ENCODE results near the gene PTPN5. TPM values are rescaled to one million over a fixed set of nuclear protein-coding genes. Genes with fewer than 3 reads are reported as not detected.

The PTPN5 gene
- total RNA-seq, 2 donors from 2014 or later, result 1.4 to 5.3 TPM

GRCh38 chr11:18743900-18744514 is 47.6 kb downstream of the PTPN5 start:
- Histone ChIP-seq H3K36me3 (no peaks in the 10 kb centered on the region), H3K27me3 (no peaks in the 10 kb centered on the region), H3K27ac (no peak overlapping the region), H3K4me3 (no peak overlapping the region), H3K4me1 (no peaks in the 10 kb centered on the region), H3K9me3 (no peaks in the 10 kb centered on the region)
- DNase-seq (ENCODE audit: low spot score), result no peak
- no peak for TF ChIP-seq CTCF (IDR thresholded peaks at IDR 0.05)

DNA sequence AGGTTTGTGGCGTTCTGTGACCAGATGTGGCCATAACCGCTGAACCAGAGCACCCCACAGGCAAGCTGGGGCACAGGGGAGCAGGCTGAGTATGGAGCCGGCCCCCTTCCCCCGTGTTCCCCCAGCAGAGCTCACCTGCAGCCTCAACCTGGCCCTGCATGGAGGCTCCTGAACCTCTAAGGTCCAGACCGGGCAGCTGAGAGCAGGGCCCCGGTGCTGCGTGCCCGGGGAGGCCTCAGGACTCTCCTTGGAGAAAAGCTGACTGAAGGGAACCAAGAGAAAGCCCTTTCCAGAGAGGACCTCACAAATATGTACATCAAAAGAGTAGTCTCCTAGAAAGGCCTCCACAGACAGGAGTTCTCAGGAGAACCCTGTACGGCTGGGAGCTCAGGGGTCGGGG is 48.2 kb downstream of the PTPN5 start:
- Histone ChIP-seq H3K27me3 (no peaks in the 10 kb centered on the region), H3K36me3 (no peaks in the 10 kb centered on the region), H3K4me1 (no peaks in the 10 kb centered on the region), H3K27ac (no peak overlapping the region), H3K4me3 (no peak overlapping the region), H3K9me3 (no peaks in the 10 kb centered on the region)
- no peak for TF ChIP-seq CTCF (IDR thresholded peaks at IDR 0.05)
- no peak for DNase-seq (ENCODE audit: low spot score)

DNA sequence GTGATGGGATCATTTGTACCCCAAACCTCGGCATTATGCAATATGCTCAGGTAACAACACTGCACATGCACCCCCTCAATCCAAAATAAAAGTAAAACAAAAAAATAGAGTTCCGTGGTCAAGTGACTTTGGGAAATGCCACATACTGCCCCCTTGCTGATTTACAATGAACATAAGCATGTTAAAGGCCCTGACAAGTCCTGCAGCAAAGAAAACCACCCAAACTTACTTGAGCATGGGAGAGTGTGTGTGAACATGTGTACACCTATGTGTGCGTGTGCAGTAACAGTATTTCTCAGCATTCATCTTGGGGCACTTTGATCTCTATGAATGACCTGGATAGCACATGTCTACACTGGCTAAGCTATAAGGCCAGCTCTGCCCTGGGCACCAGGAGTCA is 49.8 kb downstream of the PTPN5 start:
- no peak for TF ChIP-seq CTCF (IDR thresholded peaks at IDR 0.05)
- Histone ChIP-seq H3K27me3 (no peaks in the 10 kb centered on the region), H3K4me1 (no peaks in the 10 kb centered on the region), H3K4me3 (no peak overlapping the region), H3K36me3 (no peaks in the 10 kb centered on the region), H3K9me3 (no peaks in the 10 kb centered on the region), H3K27ac (no peak overlapping the region)
- DNase-seq (ENCODE audit: low spot score), result no peak

- no peak for DNase-seq (ENCODE audit: low spot score)
- H3K27me3 ChIP-seq, result no peaks in the 10 kb centered on the region
- H3K27ac ChIP-seq, result no peak overlapping the region
- no peaks in the 10 kb centered on the region for H3K36me3 ChIP-seq
- no peak overlapping the region for H3K4me3 ChIP-seq
- H3K4me1 ChIP-seq, result no peaks in the 10 kb centered on the region
- no peaks in the 10 kb centered on the region for H3K9me3 ChIP-seq
- no peak for TF ChIP-seq CTCF (IDR thresholded peaks at IDR 0.05)
Observed at GRCh38 chr11:18739685-18740084, 51.9 kb downstream of the PTPN5 start.

- no peaks in the 10 kb centered on the region for H3K4me1 ChIP-seq
- no peak for TF ChIP-seq CTCF (IDR thresholded peaks at IDR 0.05)
- H3K9me3 ChIP-seq, result no peaks in the 10 kb centered on the region
- H3K27me3 ChIP-seq, result no peaks in the 10 kb centered on the region
- no peak overlapping the region for H3K27ac ChIP-seq
- H3K36me3 ChIP-seq, result no peaks in the 10 kb centered on the region
- no peak overlapping the region for H3K4me3 ChIP-seq
- DNase-seq (ENCODE audit: low spot score), result no peak
Observed at GRCh38 chr11:18737642-18738041, 54.0 kb downstream of the PTPN5 start.

GRCh38 chr11:18736590-18737148 is 54.9 kb downstream of the PTPN5 start:
- H3K27me3 ChIP-seq, result no peaks in the 10 kb centered on the region

More at GRCh38 chr11:18736590-18737148, 54.9 kb downstream of the PTPN5 start:
- H3K9me3 ChIP-seq, result no peaks in the 10 kb centered on the region
- no peak for DNase-seq (ENCODE audit: low spot score)
- no peaks in the 10 kb centered on the region for H3K36me3 ChIP-seq
- no peak overlapping the region for H3K4me3 ChIP-seq
- no peak overlapping the region for H3K27ac ChIP-seq
- no peak for TF ChIP-seq CTCF (IDR thresholded peaks at IDR 0.05)
- no peaks in the 10 kb centered on the region for H3K4me1 ChIP-seq

Measured in right atrium auricular region (tissue), 2 donors.